Stimulated activated naive CD8-positive, alpha-beta T cell treated with anti-CD3 and anti-CD28 coated beads, Interleukin-15, Interleukin-2, amounts not matched to agents 100 ng/mL and 50 ng/mL, for 24 hours (primary cell): ENCODE results near the gene SUN1.

Experiments
- H3K27ac Mint-ChIP-seq: one replicate; pipeline ENCODE4 v1.8.0; 2021; ENCODE audit warnings: mild to moderate bottlenecking, mixed read lengths
- H3K27me3 Mint-ChIP-seq: one replicate; pipeline ENCODE4 v1.8.0; 2021; ENCODE audit warnings: mixed read lengths
- H3K36me3 Mint-ChIP-seq: one replicate; pipeline ENCODE4 v1.8.0; 2021; ENCODE audit warnings: low read depth, mixed read lengths
- H3K4me1 Mint-ChIP-seq: one replicate; pipeline ENCODE4 v1.8.0; 2021; ENCODE audit warnings: low read depth, mixed read lengths
- H3K4me3 Mint-ChIP-seq: one replicate; pipeline ENCODE4 v1.8.0; 2021; ENCODE audit warnings: mild to moderate bottlenecking, mixed read lengths
- H3K9me3 Mint-ChIP-seq: one replicate; pipeline ENCODE4 v1.8.0; 2021; ENCODE audit warnings: mixed read lengths

SUN1 gene

DNA sequence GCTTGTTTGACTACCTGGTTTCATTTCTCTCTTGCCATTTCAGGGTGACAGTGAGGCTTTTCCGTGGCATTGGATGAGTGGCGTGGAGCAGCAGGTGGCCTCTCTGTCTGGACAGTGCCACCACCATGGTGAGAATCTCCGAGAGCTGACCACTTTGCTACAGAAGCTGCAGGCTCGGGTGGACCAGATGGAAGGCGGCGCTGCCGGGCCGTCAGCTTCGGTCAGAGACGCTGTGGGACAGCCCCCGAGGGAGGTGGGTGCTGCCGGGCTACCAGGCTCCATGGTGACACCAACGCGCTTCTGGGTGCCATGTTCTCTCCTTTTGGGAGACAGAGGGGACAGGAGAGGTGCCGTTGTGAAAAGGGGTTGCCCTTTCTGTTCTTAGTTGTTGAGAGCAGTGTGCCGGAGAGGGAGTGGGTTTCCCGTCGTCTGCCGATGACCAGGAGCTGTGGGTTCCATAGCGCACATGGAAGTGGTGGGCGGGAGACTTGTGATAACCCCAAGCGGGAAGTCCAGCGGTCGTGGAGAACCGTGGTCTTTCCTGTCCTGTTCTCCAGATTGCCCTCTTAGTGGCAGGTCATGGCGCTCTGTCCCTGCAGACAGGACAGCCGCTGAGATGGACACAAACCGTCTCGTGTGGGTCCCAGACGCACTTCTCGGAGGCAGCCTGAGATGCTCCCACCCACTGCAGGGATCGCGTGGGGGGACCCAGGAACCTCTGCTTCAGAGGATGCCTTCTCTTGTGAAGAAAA lies 21.3 kb downstream of the SUN1 start:
- Mint-ChIP-seq H3K36me3 (peaks cover 62% of the 10 kb centered on the region), H3K9me3 (no peaks in the 10 kb centered on the region), H3K4me1 (no peaks in the 10 kb centered on the region), H3K27me3 (no peaks in the 10 kb centered on the region), H3K4me3 (no peak overlapping the region), H3K27ac (peak overlapping the region; percentile 5)

DNA sequence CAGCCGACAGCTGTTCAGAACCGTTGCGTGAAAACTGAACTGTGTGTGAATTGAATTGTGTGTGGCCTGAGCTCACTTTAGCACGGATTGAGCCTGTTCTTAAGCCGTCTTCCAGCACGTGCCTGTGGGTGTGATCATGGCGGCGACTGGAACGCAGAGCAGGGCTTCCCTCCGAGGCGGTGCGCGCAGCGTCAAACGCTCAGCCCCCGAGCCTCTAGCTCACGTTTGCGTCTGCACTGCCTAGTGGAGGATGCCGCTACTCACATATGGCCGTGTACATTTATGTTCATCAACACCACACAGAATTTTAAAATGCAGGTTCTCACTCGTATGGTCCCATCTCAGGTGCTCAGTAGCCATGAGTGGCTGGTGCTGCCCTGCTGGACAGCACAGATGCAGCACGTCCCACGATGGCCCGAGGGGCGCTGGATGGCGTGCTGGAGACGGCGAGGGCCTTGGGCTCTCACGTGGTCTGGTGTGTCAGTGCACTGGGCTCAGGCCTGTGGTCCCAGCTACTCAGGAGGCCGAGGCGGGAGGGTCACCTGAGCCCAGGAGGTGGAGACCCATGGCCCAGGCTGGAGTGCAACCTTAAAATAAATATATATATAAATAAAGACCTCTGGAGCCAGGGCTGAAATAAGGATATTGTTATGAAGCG lies 22.0 kb downstream of the SUN1 start:
- Mint-ChIP-seq H3K4me1 (no peaks in the 10 kb centered on the region), H3K9me3 (no peaks in the 10 kb centered on the region), H3K4me3 (no peak overlapping the region), H3K27me3 (no peaks in the 10 kb centered on the region), H3K27ac (no peak overlapping the region), H3K36me3 (peaks cover 59% of the 10 kb centered on the region)

DNA sequence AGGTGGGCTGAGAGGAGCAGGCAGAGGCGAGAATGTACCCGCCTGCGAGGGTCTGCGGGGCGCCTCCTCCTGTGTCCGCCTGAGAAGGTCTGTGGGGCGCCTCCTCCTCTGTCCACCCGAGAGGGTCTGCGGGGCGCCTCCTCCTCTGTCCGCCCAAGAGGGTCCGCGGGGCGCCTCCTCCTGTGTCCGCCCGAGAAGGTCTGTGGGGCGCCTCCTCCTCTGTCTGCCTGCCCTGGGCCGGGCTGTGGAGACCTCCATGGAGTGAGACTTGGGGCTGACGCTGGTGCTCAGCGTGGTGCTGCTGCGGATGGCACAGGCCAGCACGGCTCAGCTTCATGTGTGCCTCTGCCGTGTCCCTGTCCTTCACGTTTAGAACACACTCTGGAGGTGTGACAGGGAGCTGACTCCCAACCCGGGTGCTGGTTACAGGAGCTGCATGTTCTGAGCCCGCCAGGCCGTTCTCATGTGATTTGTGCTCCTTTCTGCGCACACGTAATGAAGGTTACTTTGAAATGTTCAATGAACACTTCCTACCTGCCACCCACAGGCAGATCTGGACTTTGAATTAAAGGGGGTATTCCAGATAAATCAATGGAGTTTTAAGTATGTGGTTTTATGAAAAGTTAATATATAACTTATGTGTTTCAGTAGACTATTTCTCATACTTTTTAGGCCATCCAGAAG lies 23.6 kb downstream of the SUN1 start:
- Mint-ChIP-seq H3K9me3 (no peaks in the 10 kb centered on the region), H3K4me3 (no peak overlapping the region), H3K27ac (no peak overlapping the region), H3K27me3 (no peaks in the 10 kb centered on the region), H3K4me1 (no peaks in the 10 kb centered on the region), H3K36me3 (peaks cover 64% of the 10 kb centered on the region)

DNA sequence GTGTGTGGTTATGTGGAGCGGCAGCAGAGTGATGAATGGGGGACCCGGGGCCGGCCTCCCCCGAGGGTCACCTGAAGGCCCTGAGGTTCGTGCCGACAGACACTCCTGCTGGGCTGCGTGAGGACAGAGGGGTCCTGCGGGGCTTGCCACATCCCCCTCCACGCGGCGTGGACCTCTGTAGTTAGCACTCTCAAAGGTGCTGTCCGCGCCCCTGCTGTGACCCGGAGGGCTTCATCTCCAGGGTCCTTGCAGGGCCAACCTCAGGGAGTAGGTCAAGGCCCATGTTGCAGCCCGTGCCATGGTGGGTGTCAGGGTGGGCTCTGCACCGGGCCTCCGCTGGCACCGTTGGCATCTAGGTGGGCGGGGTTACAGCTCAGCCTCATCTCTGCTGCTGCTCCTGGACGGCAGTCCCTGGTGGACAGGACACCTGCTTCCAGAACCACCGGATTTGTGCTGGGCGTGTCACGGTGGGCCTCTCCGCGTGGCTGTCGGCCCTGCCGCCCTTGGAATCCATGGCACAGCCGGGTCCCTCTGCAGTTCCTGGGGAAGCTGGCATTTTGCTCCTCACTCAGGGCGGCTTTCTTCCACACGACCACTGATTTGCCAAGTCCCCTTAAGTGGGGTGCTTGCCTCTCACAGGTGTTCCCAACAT lies 24.3 kb downstream of the SUN1 start:
- Mint-ChIP-seq H3K9me3 (no peaks in the 10 kb centered on the region), H3K36me3 (peaks cover 64% of the 10 kb centered on the region), H3K27me3 (no peaks in the 10 kb centered on the region), H3K4me1 (no peaks in the 10 kb centered on the region), H3K27ac (no peak overlapping the region), H3K4me3 (no peak overlapping the region)

DNA sequence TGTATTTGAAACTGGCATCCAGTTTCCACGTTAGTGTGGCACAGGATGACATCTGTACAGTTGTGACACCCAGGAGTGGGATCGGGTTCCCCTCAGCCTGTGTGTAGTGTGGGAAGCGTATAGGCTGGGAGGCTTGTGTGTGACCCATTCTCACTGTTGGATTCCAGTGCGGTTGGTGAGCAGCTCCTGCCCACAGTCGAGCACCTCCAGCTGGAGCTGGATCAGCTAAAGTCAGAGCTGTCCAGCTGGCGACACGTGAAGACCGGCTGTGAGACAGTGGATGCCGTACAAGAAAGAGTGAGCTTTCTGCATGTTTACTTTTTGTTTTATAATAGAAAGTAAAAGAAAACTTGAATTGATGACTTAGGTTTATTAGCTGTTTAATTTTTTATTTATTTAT lies 25.4 kb downstream of the SUN1 start:
- Mint-ChIP-seq H3K4me3 (no peak overlapping the region), H3K36me3 (peaks cover 66% of the 10 kb centered on the region), H3K9me3 (no peaks in the 10 kb centered on the region)

DNA sequence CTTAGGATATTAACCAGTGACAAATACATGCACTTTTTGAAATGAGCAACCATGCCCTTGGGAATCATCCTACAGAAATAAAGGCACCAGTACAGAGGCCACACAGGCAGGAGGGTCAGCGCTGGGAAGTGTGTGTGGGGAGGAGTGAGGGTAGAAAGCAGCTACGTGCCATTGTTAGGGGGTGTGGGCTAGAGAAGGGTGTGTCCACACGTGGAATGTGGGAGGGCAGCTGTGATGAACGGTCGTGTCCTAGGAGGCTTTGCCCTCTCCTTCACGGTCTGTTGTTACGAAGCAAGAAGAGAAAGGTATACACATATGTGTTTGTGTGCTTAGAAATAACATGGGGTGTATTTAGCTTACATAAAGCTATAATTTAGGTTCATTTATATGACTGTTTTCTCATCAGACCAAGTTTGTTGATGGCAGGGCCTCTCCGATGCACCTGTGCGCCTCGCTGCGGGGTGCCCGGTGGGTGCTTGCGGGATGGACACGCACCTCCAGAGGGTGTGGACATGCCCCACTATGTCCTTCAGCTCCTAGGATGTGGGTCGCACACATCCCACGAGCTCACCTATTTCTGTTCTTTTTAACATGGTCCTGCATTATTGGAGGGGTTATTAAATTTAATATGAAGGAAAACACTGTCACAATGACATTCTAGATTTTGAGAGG lies 27.2 kb downstream of the SUN1 start:
- H3K4me1 Mint-ChIP-seq: no peaks in the 10 kb centered on the region
- peaks cover 61% of the 10 kb centered on the region for H3K36me3 Mint-ChIP-seq
- no peaks in the 10 kb centered on the region for H3K9me3 Mint-ChIP-seq
- H3K27me3 Mint-ChIP-seq: no peaks in the 10 kb centered on the region
- H3K27ac Mint-ChIP-seq: no peak overlapping the region
- H3K4me3 Mint-ChIP-seq: no peak overlapping the region

More for the DNA sequence above, 25.4 kb downstream of the SUN1 start:
- Mint-ChIP-seq H3K27ac (no peak overlapping the region), H3K4me1 (no peaks in the 10 kb centered on the region), H3K27me3 (no peaks in the 10 kb centered on the region)

DNA sequence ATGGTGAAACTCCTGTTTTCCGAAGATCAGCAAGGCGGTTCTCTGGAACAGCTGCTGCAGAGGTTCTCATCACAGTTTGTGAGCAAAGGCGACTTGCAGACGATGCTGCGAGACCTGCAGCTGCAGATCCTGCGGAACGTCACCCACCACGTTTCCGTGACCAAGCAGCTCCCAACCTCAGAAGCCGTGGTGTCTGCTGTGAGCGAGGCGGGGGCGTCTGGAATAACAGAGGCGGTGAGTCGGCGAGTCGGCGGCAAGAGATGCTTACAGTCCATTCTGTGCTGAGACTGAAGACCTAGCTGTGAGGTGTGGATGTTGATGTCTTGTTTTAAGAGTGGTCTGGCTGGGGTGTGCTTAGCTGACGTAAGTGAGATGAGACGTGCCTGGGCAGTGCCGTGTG lies 27.9 kb downstream of the SUN1 start:
- Mint-ChIP-seq H3K4me1 (no peaks in the 10 kb centered on the region), H3K4me3 (no peak overlapping the region), H3K27ac (no peak overlapping the region), H3K9me3 (no peaks in the 10 kb centered on the region), H3K27me3 (no peaks in the 10 kb centered on the region), H3K36me3 (peaks cover 66% of the 10 kb centered on the region)

DNA sequence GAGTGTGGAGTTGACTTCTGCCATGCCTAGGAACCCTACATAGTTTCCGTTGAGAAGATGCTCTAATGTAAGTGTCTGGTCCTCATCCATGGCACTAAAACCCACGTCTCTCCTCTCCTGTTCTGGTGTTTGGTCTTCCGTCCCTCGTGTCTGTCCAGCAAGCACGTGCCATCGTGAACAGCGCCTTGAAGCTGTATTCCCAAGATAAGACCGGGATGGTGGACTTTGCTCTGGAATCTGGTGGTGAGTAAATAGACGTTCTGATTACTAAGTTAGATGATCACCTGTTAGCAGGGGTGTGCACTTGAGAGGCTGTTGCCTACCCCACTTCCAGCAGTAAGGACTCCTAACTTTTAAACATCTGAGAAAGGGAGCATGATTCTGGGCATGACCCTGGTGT lies 28.9 kb downstream of the SUN1 start:
- Mint-ChIP-seq H3K9me3 (no peaks in the 10 kb centered on the region), H3K36me3 (peaks cover 68% of the 10 kb centered on the region), H3K27ac (no peak overlapping the region), H3K4me3 (no peak overlapping the region), H3K4me1 (no peaks in the 10 kb centered on the region), H3K27me3 (no peaks in the 10 kb centered on the region)

DNA sequence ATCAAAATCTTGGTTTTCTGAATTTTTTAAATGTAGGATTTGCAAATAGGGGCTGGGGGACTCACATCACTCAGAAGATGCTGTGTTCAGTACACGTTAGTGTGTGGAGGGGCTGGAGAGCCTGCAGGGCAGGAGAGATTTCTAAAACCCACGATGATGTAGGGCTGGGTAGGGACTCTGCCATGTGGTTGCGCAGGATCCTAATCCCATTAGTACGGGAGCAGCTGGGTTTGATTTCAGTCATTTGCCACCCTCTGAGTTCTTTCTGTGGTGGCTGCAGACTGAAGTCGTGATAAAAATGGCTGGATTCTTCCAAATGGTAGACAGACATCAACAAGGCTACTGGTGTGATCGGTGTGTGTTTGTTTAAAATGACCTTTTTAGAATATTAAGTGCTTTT lies 29.9 kb downstream of the SUN1 start:
- no peak overlapping the region for H3K27ac Mint-ChIP-seq

DNA sequence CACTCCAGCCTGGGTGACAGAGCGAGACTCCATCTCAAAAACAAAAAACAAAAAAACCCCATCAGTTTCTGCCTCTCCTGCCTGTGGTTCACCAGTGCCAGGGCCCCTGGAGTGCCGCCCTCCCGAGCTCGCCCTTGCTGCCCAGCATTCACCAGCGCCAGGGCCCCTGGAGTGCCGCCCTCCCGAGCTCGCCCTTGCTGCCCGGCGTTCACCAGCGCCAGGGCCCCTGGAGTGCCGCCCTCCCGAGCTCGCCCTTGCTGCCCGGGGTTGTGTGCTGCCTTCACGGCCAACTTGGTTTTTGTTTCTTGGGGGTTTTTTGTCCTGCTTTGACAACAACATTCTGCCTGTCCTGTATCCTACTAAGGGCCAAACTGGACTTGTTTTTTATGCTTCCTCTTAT lies 30.8 kb downstream of the SUN1 start:
- no peak overlapping the region for H3K27ac Mint-ChIP-seq
- H3K9me3 Mint-ChIP-seq: no peaks in the 10 kb centered on the region
- no peak overlapping the region for H3K4me3 Mint-ChIP-seq
- no peaks in the 10 kb centered on the region for H3K27me3 Mint-ChIP-seq
- H3K36me3 Mint-ChIP-seq: peaks cover 67% of the 10 kb centered on the region
- no peaks in the 10 kb centered on the region for H3K4me1 Mint-ChIP-seq

More for the DNA sequence above, 29.9 kb downstream of the SUN1 start:
- no peaks in the 10 kb centered on the region for H3K27me3 Mint-ChIP-seq
- H3K4me3 Mint-ChIP-seq: no peak overlapping the region
- no peaks in the 10 kb centered on the region for H3K4me1 Mint-ChIP-seq
- H3K9me3 Mint-ChIP-seq: no peaks in the 10 kb centered on the region
- peaks cover 67% of the 10 kb centered on the region for H3K36me3 Mint-ChIP-seq

DNA sequence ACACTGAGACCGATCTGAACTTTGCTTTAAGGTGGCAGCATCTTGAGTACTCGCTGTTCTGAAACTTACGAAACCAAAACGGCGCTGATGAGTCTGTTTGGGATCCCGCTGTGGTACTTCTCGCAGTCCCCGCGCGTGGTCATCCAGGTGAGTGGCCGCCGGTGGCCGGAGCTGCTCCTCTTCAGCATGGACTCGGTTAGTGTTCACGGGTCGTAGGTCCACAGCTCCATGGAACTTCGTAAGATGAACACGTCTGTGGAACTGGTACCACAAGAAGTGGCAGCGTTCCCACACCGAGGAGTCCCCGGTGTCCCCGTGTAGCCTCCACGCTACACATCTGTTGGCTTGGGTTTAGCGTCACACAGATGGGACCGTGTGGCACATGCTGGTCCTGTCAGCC lies 33.6 kb downstream of the SUN1 start:
- Mint-ChIP-seq H3K36me3 (peaks cover 58% of the 10 kb centered on the region), H3K4me3 (no peak overlapping the region), H3K9me3 (no peaks in the 10 kb centered on the region), H3K27me3 (no peaks in the 10 kb centered on the region), H3K4me1 (peaks cover 10% of the 10 kb centered on the region), H3K27ac (no peak overlapping the region)

DNA sequence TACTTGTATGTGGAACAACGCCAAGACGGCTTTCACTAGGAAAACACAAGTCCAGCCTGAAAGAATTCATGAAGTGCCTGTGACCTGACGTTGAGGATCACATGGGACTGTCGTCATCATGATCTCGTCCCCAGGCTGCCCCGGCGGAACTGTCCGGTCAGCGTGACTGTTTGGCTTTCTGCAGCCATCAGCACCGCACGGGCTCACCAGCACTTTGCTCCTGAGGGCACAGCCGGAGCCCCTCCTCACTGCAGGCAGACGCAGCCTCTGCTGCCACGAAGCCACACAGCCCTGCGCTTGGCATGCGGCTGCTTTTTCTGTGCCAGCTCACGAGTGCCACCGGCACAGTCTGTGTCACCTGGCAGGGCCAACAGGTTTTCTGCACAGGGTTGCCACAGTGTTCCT lies 34.7 kb downstream of the SUN1 start:
- no peaks in the 10 kb centered on the region for H3K27me3 Mint-ChIP-seq
- no peaks in the 10 kb centered on the region for H3K9me3 Mint-ChIP-seq
- no peak overlapping the region for H3K4me3 Mint-ChIP-seq
- no peak overlapping the region for H3K27ac Mint-ChIP-seq
- H3K4me1 Mint-ChIP-seq: peaks cover 12% of the 10 kb centered on the region
- H3K36me3 Mint-ChIP-seq: peaks cover 52% of the 10 kb centered on the region

DNA sequence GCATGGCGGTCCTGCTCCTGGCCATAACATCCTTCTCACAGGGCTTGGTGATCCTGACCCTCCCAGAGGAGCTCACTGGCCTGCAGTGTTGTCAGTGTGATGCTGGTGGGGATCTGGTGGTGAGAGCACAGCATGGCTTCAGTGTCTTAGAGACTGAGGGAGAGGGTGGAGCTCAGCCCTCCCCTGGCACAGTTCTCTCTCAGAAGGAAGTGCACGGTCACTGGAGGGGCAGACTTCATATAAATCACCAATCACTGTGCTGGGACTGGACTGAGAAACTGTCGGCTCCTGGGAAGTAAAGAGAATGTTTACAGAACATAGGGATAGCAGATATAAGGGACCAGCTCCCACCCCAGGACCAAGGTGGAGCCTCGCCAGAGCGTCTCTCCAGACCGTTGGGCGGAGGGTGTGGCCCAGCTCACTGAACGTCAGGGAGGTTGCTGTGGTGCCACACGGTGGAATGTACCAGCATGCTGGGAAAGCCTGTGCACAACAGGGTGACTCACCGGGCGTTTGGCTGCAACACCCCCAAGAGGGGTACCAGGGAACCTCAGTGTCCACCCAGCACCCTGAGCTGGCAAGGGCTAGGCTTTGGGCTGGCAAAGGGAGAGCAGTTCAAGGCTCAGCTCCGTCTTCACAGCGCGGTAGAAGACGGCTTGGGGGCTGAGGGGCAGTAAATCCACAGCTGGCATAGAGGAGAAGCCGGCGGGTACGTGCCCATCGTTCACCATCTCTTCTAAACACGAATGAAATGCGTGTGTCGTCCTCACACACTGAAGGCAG lies 35.3 kb downstream of the SUN1 start:
- Mint-ChIP-seq H3K36me3 (peaks cover 51% of the 10 kb centered on the region), H3K27me3 (no peaks in the 10 kb centered on the region), H3K27ac (no peak overlapping the region), H3K4me3 (no peak overlapping the region), H3K9me3 (no peaks in the 10 kb centered on the region), H3K4me1 (peaks cover 12% of the 10 kb centered on the region)

DNA sequence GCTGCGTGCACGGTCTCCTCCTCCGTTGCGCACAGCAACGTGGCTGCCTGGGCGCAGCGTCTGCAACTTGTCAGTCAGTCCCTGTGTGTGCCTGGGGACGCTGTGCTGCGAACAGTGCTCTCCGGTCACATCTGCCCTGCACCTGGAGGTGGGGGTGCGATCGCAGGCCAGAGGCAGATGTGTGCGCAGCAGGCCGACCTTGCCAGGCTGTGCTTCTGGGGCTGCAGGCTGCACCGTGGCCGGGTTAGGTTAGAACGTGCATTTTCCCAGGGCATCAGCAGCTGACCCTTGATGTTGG lies 35.9 kb downstream of the SUN1 start:
- no peak overlapping the region for H3K27ac Mint-ChIP-seq
- H3K27me3 Mint-ChIP-seq: no peaks in the 10 kb centered on the region
- peaks cover 55% of the 10 kb centered on the region for H3K36me3 Mint-ChIP-seq
- H3K4me1 Mint-ChIP-seq: peaks cover 14% of the 10 kb centered on the region
- H3K9me3 Mint-ChIP-seq: no peaks in the 10 kb centered on the region
- H3K4me3 Mint-ChIP-seq: no peak overlapping the region
